Measurements from ENCODE around the gene NAA50. TPM values are rescaled to one million over a fixed set of nuclear protein-coding genes. Genes with fewer than 3 reads are reported as not detected.

The NAA50 gene
- total RNA-seq, 3 donors from 2014 or later, result 74.4 to 99.1 (median 95.9) TPM

DNA sequence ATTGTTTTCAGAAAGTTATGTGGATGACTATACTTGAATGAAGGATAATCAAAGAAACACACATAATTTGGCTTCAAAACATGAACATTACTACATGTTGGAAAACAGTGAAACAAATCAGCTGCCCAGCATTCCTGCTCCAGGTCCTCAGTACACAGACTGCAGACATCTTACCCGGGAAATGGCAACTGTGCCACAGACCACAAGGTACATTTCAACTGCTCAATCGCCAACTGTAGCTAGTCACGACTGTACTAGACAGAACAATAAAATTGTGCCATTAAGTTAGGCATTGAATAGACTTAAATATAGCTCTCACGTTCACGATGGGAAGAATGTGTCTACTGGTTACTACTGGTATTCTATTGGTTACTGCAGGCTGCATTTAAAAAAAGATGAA is 5.0 kb downstream of the NAA50 start:
- intact Hi-C loops (cut with DNase I, micrococcal nuclease), result no loop called here
- H3K36me3 ChIP-seq (ENCODE audit: low read depth), result no peaks in the 10 kb centered on the region
- no peak overlapping the region for H3K4me3 ChIP-seq
- DNase-seq (no peak), ATAC-seq (no peak)
- TF ChIP-seq, protein P1, sequence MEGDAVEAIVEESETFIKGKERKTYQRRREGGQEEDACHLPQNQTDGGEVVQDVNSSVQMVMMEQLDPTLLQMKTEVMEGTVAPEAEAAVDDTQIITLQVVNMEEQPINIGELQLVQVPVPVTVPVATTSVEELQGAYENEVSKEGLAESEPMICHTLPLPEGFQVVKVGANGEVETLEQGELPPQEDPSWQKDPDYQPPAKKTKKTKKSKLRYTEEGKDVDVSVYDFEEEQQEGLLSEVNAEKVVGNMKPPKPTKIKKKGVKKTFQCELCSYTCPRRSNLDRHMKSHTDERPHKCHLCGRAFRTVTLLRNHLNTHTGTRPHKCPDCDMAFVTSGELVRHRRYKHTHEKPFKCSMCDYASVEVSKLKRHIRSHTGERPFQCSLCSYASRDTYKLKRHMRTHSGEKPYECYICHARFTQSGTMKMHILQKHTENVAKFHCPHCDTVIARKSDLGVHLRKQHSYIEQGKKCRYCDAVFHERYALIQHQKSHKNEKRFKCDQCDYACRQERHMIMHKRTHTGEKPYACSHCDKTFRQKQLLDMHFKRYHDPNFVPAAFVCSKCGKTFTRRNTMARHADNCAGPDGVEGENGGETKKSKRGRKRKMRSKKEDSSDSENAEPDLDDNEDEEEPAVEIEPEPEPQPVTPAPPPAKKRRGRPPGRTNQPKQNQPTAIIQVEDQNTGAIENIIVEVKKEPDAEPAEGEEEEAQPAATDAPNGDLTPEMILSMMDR (IDR thresholded peaks at IDR 0.05), result no peak
- peaks cover 11% of the 10 kb centered on the region for H3K4me1 ChIP-seq (ENCODE audit: low read depth)
- no peaks in the 10 kb centered on the region for H3K9me3 ChIP-seq

DNA sequence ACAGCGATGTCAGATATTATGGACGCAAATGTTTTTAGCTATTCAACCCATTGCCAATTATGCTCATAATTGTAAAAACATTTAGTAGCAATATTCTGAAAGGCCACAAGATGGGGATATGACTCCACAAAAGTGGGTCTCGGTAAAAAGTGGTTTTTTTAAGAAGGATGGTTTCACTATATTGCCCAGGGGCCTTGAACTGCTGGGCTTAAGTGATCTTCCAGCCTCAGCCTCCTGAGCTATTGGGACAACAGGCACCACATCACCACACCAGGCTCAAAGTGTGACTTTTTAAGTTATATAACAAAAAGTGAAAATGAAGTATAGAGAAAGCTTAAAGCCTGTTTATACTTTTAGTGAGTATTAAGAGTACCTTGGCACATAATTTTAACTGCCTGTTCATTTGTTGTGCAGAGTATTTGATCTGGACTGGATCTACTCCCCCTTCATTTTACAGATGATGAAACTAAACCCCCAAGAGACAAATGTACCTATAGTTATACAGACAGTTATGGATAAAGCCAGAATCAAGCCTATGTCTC is 9.4 kb downstream of the NAA50 start:
- TF ChIP-seq, protein P1 (IDR thresholded peaks at IDR 0.05), result no peak
- no peaks in the 10 kb centered on the region for H3K9me3 ChIP-seq
- DNase-seq (no peak), ATAC-seq (peak; percentile 76)
- no peaks in the 10 kb centered on the region for H3K4me1 ChIP-seq (ENCODE audit: low read depth)
- no peak overlapping the region for H3K4me3 ChIP-seq
- no peaks in the 10 kb centered on the region for H3K36me3 ChIP-seq (ENCODE audit: low read depth)
- intact Hi-C loops (cut with DNase I, micrococcal nuclease), result loop anchor here in 1 of 2 donors (5.0 kb wide), 1 partner anchor 176 kb away; no protein-coding TSS in a partner anchor

DNA sequence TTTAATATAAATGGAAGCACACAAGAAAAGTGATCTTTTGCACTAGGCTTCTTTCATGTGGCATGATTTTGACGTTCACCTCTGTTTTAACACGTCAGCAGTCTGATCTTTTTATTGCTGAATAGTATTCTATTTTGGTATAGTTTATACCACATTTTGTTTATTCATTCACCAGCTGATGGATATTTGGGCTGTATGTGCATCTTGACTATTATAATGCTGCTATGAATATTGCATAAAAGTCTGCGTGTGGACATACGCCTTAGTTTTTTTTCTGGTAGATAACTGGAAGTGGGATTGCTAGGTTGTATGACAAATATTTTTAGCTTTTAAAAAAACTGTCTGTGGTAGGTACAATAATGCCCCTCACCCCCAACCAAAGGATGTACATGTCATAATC is 14.4 kb downstream of the NAA50 start:
- TF ChIP-seq, protein P1 (IDR thresholded peaks at IDR 0.05), result no peak
- Histone ChIP-seq H3K9me3 (no peaks in the 10 kb centered on the region), H3K36me3 (ENCODE audit: low read depth) (no peaks in the 10 kb centered on the region), H3K4me3 (no peak overlapping the region), H3K4me1 (ENCODE audit: low read depth) (no peaks in the 10 kb centered on the region)
- no peak for DNase-seq
- no peak for ATAC-seq
- intact Hi-C loops (cut with DNase I, micrococcal nuclease), result no loop called here

DNA sequence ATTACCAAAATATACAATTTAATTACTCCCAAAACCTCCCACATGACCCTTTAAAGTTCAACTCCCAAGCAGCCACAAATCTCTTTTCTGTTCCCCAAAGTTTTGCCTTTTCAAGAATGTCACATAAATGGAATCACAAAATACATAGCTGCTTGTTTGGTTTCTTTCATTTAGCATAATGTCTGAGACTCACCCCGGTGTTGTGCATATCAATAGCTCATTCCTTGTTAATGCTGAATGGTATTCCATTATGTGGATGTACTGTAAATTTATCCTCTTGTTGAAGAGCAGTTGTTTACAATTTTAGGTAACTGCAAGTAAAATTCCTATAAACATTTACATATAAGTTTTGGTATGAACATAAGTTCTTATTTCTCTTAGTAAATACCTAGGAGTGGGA is 15.5 kb downstream of the NAA50 start:
- Histone ChIP-seq H3K36me3 (ENCODE audit: low read depth) (no peaks in the 10 kb centered on the region), H3K4me1 (ENCODE audit: low read depth) (no peaks in the 10 kb centered on the region), H3K4me3 (no peak overlapping the region), H3K9me3 (no peaks in the 10 kb centered on the region)
- DNase-seq (no peak), ATAC-seq (no peak)
- TF ChIP-seq, protein P1 (IDR thresholded peaks at IDR 0.05), result no peak
- intact Hi-C loops (cut with DNase I, micrococcal nuclease), result no loop called here

DNA sequence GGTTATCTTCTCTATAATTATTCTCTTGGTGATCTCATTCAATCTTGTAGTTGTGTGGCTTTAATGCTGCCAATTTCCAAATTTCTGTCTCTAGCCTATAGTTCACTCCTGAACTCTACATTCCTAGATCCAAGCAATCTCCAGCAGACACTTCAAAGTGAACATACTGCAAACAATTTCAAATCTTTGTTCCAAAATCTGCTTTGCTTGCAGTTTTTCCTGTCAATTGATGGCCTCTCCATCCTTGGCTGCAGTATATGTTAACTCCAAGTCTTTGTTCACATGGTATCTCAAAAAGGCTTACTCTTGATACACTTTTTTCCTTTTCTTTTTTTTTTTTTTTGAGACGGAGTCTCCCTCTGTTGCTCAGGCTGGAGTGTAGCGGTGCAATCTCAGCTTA is 17.4 kb downstream of the NAA50 start:
- Histone ChIP-seq H3K9me3 (no peaks in the 10 kb centered on the region), H3K36me3 (ENCODE audit: low read depth) (no peaks in the 10 kb centered on the region), H3K4me1 (ENCODE audit: low read depth) (no peaks in the 10 kb centered on the region), H3K4me3 (no peak overlapping the region)
- intact Hi-C loops (cut with DNase I, micrococcal nuclease), result no loop called here
- ATAC-seq, result no peak
- no peak for DNase-seq
- TF ChIP-seq, protein P1 (IDR thresholded peaks at IDR 0.05), result no peak

DNA sequence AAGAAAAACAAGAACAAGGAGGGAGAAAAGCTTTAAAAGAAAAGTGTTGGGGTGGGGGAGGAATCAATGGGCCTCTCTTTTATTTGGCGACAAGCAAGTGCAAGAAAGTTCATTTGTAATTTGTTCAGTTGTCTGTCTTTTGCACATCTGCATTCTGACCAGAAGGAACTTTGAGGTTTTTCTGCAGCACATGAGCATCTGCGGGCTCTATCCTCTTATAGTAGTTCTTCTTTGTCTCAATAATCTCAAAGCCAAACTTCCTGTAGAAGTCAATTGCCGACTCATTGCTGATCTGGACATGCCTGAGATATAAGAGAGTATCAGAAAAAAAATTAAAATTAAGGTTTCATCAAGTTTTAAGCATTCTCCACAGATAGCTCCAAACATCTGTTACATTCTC is 24.4 kb downstream of the NAA50 start:
- H3K4me1 ChIP-seq (ENCODE audit: low read depth), result no peaks in the 10 kb centered on the region
- H3K36me3 ChIP-seq (ENCODE audit: low read depth), result no peaks in the 10 kb centered on the region
- no peaks in the 10 kb centered on the region for H3K9me3 ChIP-seq
- intact Hi-C loops (cut with DNase I, micrococcal nuclease), result no loop called here
- TF ChIP-seq, protein P1 (IDR thresholded peaks at IDR 0.05), result no peak
- DNase-seq (no peak), ATAC-seq (no peak)
- H3K4me3 ChIP-seq, result no peak overlapping the region

Data from mucosa of descending colon (tissue), 3 donors.